Activated T-cell treated with anti-CD3 and anti-CD28 coated beads, Interleukin-2, amount 50 U/mL, for 72 hours (primary cell): Measurements from ENCODE around the gene RNASE1. TPM values are rescaled to one million over a fixed set of nuclear protein-coding genes. Genes with fewer than 3 reads are reported as not detected.
A peak's percentile ranks its signal among the peaks of the same experiment; 100 is the strongest.
"Not testable (repeated sequence)": the region's sequence is repeated elsewhere in the genome, so short reads cannot be mapped to it uniquely, and the experiment has no call there.

Experiments used
- ATAC-seq, 2 donors: fragments of 150-1000 bp; cut with Tn5 transposase; replicated peaks in 1 of 2; 2 replicates each; pipeline ENCODE4 v1.10.0; 2021; ENCODE audit warnings: moderate library complexity in 2 of 2, mild to moderate bottlenecking in 1 of 2
- DNase-seq, 2 donors: peaks; one replicate each; pipeline ENCODE4 v3.0.0; 2021 to 2022; ENCODE audit warnings: mixed read lengths in 1 of 2
- H3K27ac Mint-ChIP-seq: one replicate; pipeline ENCODE4 v1.8.0; 2022; ENCODE audit warnings: mild to moderate bottlenecking, moderate library complexity, mixed read lengths
- H3K27me3 Mint-ChIP-seq: one replicate; pipeline ENCODE4 v1.8.0; 2022; ENCODE audit warnings: low read depth, mixed read lengths
- H3K36me3 Mint-ChIP-seq, 2 donors: one replicate each; pipeline ENCODE4 v1.8.0; 2022; ENCODE audit warnings: mixed read lengths in 2 of 2, mild to moderate bottlenecking in 1 of 2; ENCODE audit not compliant: insufficient read depth in 2 of 2
- H3K4me1 Mint-ChIP-seq: one replicate; pipeline ENCODE4 v1.8.0; 2022; ENCODE audit warnings: low read depth, mixed read lengths
- H3K4me3 Mint-ChIP-seq, 2 donors: one replicate each; pipeline ENCODE4 v1.8.0; 2022; ENCODE audit warnings: mild to moderate bottlenecking in 2 of 2, mixed read lengths in 2 of 2, moderate library complexity in 2 of 2
- H3K9me3 Mint-ChIP-seq, 2 donors: one replicate each; pipeline ENCODE4 v1.8.0; 2022; ENCODE audit warnings: mixed read lengths in 2 of 2
- total RNA-seq, 2 donors: library from RNA; stranded (reverse); gene quantifications; one replicate each; pipeline ENCODE4 v1.2.3, GENCODE V29; 2022

RNASE1 gene
- total RNA-seq = not detected

DNA sequence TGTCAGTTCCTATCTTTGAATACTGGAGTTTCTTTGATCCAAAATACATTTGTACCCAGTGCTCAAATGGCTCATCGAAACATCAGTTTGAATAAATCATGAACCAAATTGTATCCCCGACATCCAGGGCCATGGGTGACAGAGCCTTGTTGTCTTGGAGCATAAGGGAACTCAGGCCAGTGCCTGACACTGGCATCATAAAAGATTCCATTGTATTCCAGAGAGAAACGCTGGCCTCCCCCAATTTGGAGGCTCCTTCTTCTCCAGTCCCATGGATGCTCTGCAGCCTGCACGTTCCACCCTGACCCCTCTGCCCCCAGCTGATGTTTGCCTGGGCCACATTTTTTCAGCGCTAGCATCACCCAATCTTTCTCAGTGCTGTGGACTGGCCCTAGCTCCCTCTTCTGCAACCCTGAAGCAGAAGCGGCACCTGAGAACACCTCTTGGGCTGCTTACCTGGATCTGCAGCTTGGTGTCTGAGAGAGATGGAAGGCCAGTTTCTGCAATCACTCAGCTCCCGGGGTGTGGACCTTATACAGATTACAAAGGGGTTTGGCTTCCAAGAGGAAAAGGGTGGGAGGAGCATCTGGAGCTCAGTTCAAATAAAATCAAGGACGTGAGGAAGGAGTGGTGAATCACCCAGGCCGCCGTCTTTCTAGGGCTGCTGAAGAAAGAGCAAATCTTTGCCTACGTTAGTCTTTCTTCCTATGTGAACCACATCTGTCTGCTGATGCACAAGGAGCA is at the start of gene RNASE1:
RNASE1 (minus strand) TSS at position 504 of the 744 bp plus-strand sequence. CDS start 776 bp downstream, outside the sequence.
- Mint-ChIP-seq H3K4me1 (no peaks in the 10 kb centered on the region), H3K27ac (no peak within 1 kb of the TSS), H3K27me3 (peaks cover 8% of the 10 kb centered on the region), H3K4me3 (no peak within 1 kb of the TSS), H3K9me3 (no peaks in the 10 kb centered on the region), H3K36me3 (no peaks in the 10 kb centered on the region)
- no peak for DNase-seq
- ATAC-seq = no peak

DNA sequence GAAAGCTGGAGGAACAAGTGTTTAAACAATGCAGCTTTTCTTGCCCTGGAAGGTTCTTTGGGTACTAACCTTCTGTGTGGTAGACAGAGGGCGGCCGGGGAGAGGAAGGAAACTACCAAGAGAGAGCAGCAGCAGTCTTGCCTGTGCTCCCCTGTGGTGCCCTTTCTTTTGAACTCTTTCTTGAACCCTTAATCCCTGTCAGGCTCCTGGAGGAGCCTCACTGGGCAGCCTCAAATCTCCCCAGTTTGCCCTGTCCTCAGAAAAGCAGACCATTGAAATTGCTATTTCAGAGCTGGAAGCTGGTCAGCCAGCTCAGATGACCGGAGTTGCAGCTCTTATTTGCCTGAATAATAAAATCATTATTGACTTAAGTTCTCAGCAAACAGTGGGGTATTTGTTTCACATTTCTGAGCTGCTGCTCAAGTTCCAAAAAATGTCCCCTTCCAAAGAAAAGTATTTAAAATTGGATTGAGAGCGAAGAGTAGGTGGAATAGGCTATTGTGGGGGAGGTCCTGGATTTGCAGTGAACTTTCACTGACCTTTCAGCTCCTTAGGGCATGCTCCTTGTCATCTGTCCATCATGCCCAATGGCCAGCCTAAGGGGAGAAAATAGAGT is 46.4 kb upstream of the RNASE1 start:
- ATAC-seq (no peak), DNase-seq (no peak)
- Mint-ChIP-seq H3K27ac (no peak overlapping the region), H3K4me1 (no peaks in the 10 kb centered on the region), H3K27me3 (peaks cover 9% of the 10 kb centered on the region), H3K4me3 (no peak overlapping the region), H3K36me3 (no peaks in the 10 kb centered on the region), H3K9me3 (no peaks in the 10 kb centered on the region)

DNA sequence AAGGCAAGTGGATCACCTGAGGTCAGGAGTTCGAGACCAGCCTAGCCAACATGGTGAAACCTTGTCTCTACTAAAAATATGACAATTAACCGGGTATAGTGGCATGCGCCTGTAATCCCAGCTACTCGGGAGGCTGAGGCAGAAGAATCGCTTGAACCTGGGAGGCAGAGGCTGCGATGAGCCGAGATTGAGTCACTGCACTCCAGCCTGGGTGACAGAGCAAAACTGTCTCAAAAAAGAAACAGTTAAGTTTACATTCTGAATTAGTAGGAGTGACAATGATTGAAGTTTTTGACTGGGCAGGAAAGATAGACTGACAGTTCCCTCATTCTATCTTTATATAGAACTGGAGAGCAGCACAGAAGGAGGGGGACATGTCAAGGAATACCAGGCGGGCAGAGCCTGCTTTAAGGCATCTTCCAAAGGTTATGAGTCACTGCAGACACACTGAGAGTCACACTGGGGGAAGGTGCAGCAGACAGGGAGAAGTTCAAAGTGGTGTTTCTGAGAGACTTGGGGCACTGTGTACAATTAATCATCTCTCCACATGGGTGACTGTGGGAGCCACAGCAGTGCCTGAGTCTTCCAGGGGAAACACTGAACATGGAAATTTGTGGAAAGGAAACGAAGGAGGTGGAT is 45.8 kb upstream of the RNASE1 start:
- H3K9me3 Mint-ChIP-seq = no peaks in the 10 kb centered on the region
- DNase-seq (no peak), ATAC-seq (no peak)
- H3K4me1 Mint-ChIP-seq = no peaks in the 10 kb centered on the region
- H3K4me3 Mint-ChIP-seq = no peak overlapping the region
- peaks cover 9% of the 10 kb centered on the region for H3K27me3 Mint-ChIP-seq
- H3K36me3 Mint-ChIP-seq = no peaks in the 10 kb centered on the region
- no peak overlapping the region for H3K27ac Mint-ChIP-seq

DNA sequence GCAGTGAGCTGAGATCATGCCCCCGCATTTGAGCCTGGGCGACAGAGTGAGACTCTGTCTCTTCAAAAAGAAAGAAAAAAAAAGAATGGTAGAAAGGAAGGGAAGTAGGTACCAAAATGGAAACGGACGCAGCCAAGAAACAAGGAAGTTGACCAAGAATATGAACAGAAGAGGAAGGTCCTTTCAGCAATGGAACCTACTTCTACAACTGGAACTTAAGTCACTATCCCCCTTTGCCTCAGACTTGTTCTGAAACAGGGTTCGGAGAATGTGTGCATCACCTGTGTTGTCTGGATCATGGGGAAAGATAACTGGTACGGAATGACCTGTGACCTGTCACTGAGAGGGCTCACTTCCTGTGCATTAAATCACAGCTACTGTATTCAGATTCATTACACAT is 43.9 kb upstream of the RNASE1 start:
- H3K4me1 Mint-ChIP-seq = no peaks in the 10 kb centered on the region
- DNase-seq (no peak), ATAC-seq (no peak)
- H3K27me3 Mint-ChIP-seq = peaks cover 9% of the 10 kb centered on the region
- H3K27ac Mint-ChIP-seq = no peak overlapping the region
- H3K4me3 Mint-ChIP-seq = no peak overlapping the region
- H3K36me3 Mint-ChIP-seq = no peaks in the 10 kb centered on the region
- H3K9me3 Mint-ChIP-seq = no peaks in the 10 kb centered on the region

- DNase-seq = no peak
- Mint-ChIP-seq H3K4me3 (no peak overlapping the region), H3K4me1 (no peaks in the 10 kb centered on the region), H3K36me3 (no peaks in the 10 kb centered on the region), H3K27me3 (no peaks in the 10 kb centered on the region), H3K27ac (no peak overlapping the region), H3K9me3 (no peaks in the 10 kb centered on the region)
- no peak for ATAC-seq
Observed at GRCh38 chr14:20841096-20841495, 38.5 kb upstream of the RNASE1 start.

GRCh38 chr14:20837831-20838230 is 35.2 kb upstream of the RNASE1 start:
- no peak for DNase-seq
- no peaks in the 10 kb centered on the region for H3K4me1 Mint-ChIP-seq
- no peak for ATAC-seq
- H3K9me3 Mint-ChIP-seq = no peaks in the 10 kb centered on the region
- H3K4me3 Mint-ChIP-seq = no peak overlapping the region
- no peaks in the 10 kb centered on the region for H3K36me3 Mint-ChIP-seq
- H3K27ac Mint-ChIP-seq = no peak overlapping the region
- H3K27me3 Mint-ChIP-seq = no peaks in the 10 kb centered on the region

DNA sequence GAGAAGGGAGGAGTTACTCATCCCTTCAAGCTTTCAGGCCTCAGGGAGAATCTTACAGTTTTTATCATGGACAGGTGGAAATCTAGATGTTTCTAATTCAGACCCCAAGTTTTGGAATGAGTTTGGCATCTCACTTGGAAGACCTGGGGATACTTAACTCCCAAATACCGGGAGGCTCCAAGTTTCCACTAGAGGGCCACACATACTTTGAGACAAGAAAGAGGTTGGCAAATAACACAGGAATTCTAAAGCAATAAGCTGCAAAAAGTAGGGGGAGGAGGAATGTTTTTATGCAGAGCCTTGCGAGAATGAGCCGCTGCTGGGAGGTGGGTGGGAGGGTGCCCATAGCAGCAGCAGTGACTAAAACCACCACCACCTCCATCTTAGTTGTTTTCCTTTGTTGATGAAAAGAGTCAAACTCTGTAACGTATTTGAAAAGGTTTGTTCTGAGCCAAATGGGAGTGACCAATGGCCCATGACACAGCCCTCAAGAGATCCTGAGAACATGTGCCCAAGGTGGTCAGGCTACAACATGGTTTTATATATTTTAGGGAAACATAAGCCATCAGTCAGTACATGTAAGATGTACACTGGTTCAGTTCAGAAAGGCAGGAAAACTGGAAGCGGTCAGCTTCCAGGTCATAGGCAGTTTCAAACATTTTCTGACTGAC is 34.2 kb upstream of the RNASE1 start:
- no peaks in the 10 kb centered on the region for H3K4me1 Mint-ChIP-seq
- no peak overlapping the region for H3K4me3 Mint-ChIP-seq
- ATAC-seq = no peak
- H3K9me3 Mint-ChIP-seq = no peaks in the 10 kb centered on the region
- DNase-seq = no peak
- H3K27me3 Mint-ChIP-seq = no peaks in the 10 kb centered on the region
- H3K36me3 Mint-ChIP-seq = no peaks in the 10 kb centered on the region
- H3K27ac Mint-ChIP-seq = no peak overlapping the region

DNA sequence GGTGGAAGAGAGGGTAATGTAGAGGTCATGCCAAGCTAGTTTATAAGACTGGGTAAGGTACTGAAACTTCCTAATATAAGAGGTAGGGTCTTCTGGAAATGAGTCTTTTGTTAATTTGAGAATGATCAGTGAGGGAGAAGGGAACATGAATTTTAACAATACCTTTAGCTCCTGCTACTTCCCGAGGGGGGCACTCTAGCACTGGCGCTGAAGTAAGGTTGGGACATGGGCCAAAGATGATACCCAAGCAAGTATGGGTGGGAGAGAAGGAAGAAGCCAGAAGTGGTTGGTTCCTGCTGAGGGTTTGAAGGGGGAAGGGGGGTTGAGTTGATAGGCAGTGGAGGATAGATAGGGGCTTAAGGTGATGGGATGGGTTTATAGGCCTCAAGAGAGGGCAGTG is 32.3 kb upstream of the RNASE1 start:
- no peak overlapping the region for H3K27ac Mint-ChIP-seq
- no peaks in the 10 kb centered on the region for H3K4me1 Mint-ChIP-seq
- no peaks in the 10 kb centered on the region for H3K27me3 Mint-ChIP-seq
- no peaks in the 10 kb centered on the region for H3K9me3 Mint-ChIP-seq
- ATAC-seq (no peak), DNase-seq (no peak)
- no peak overlapping the region for H3K4me3 Mint-ChIP-seq
- H3K36me3 Mint-ChIP-seq = no peaks in the 10 kb centered on the region

- peaks cover 3 to 4% of the 10 kb centered on the region in 2 donors for H3K36me3 Mint-ChIP-seq
- H3K27me3 Mint-ChIP-seq = no peaks in the 10 kb centered on the region
- no peak overlapping the region for H3K4me3 Mint-ChIP-seq
- peaks cover 13% of the 10 kb centered on the region for H3K4me1 Mint-ChIP-seq
- H3K9me3 Mint-ChIP-seq = peaks cover 4% of the 10 kb centered on the region in 2 donors
- DNase-seq (no peak), ATAC-seq (no peak)
- H3K27ac Mint-ChIP-seq = no peak overlapping the region
Observed at GRCh38 chr14:20830831-20831230, 28.2 kb upstream of the RNASE1 start.

- H3K9me3 Mint-ChIP-seq, H3K27me3 Mint-ChIP-seq, H3K27ac Mint-ChIP-seq, H3K36me3 Mint-ChIP-seq, DNase-seq, ATAC-seq, H3K4me3 Mint-ChIP-seq: not testable (repeated sequence)
- peaks cover 13% of the 10 kb centered on the region for H3K4me1 Mint-ChIP-seq
Observed at GRCh38 chr14:20828024-20828694, 25.5 kb upstream of the RNASE1 start.

DNA sequence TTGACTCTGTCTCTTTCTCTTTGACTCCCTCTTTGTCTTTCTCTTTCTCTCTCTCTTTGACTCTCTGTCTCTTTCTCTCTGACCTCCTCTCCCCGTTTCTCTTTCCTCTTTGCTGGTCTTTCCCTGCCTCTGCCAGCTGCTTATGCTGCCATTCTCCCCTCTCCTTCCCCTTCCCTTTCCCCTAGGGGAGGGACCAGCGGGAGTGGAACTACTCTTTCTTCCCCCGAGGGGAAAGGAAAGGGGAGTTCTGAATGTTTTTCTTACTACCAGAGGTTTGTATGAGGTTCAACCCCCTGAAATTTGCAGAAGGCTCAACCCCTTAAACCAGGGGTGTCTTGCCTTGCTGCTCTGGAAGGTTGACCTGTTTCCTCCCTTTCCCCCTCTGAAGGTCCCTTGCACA is 24.7 kb upstream of the RNASE1 start:
- Mint-ChIP-seq H3K9me3 (peaks cover 4% of the 10 kb centered on the region in 2 donors), H3K4me3 (peak overlapping the region; percentile 13 to 22), H3K4me1 (peaks cover 13% of the 10 kb centered on the region), H3K27ac (no peak overlapping the region), H3K27me3 (no peaks in the 10 kb centered on the region), H3K36me3 (peaks cover 3 to 4% of the 10 kb centered on the region in 2 donors)
- ATAC-seq (no peak), DNase-seq (no peak)

DNA sequence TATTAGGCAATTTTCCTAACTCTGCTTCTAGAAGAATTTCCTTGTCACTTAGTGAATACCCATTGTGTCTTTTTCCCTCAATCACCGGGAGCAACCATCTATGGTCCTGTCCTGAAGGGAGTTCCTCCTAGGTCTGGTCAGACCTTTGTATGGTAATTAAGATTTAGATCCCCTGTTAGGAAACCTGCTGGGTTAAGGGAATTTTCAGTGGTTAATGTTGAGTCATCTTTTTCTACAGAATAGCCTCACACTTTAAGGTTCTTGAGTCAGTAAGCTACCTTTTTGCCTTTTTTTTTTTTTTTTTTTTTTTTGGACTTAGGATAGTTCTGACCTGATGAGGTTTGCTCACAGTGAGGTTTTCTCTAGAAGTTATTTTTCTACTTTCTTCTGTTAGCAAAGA is 24.0 kb upstream of the RNASE1 start:
- not testable (repeated sequence) for H3K36me3 Mint-ChIP-seq, H3K4me3 Mint-ChIP-seq, ATAC-seq, H3K27me3 Mint-ChIP-seq, H3K27ac Mint-ChIP-seq, DNase-seq, H3K9me3 Mint-ChIP-seq
- H3K4me1 Mint-ChIP-seq = peaks cover 13% of the 10 kb centered on the region

- Mint-ChIP-seq H3K4me1 (peaks cover 13% of the 10 kb centered on the region), H3K9me3 (peaks cover 4% of the 10 kb centered on the region in 2 donors), H3K27ac (no peak overlapping the region), H3K36me3 (peaks cover 3 to 4% of the 10 kb centered on the region in 2 donors), H3K27me3 (no peaks in the 10 kb centered on the region), H3K4me3 (no peak overlapping the region)
- no peak for DNase-seq
- no peak for ATAC-seq
Observed at GRCh38 chr14:20823859-20824258, 21.2 kb upstream of the RNASE1 start.
